ENCODE results near the gene TP53BP2.

- TF ChIP-seq CTCF (IDR thresholded peaks at IDR 0.05; ENCODE audit: extremely low read depth in 1 of 2, insufficient read depth in 1 of 2, low read depth in 1 of 2, low read length in 2 of 2) (no peak), MAX (IDR thresholded peaks at IDR 0.05; ENCODE audit: insufficient read depth, insufficient read length) (no peak)
Measured at GRCh38 chr1:223838125-223838854, 7.5 kb downstream of the TP53BP2 start.
